KG1 (cell line): ENCODE results near the gene TRMT1L.

ENCODE experiments used
- DNase-seq: peaks from one replicate; lab custom pipeline; 2025; lab: John Stamatoyannopoulos, UW

Gene TRMT1L

GRCh38 chr1:185112356-185112755, 44.4 kb downstream of the TRMT1L start:
- no peak for DNase-seq

GRCh38 chr1:185111873-185112272, 44.9 kb downstream of the TRMT1L start:
- no peak for DNase-seq

- DNase-seq, result no peak
Observed at GRCh38 chr1:185110145-185110544, 46.6 kb downstream of the TRMT1L start.

- no peak for DNase-seq
Observed at GRCh38 chr1:185108321-185108720, 48.4 kb downstream of the TRMT1L start.

GRCh38 chr1:185105121-185105520, 51.6 kb downstream of the TRMT1L start:
- DNase-seq, result no peak

- DNase-seq, result no peak
Observed at GRCh38 chr1:185104083-185104482, 52.7 kb downstream of the TRMT1L start.

- DNase-seq, result no peak
Observed at GRCh38 chr1:185096531-185096930, 60.2 kb downstream of the TRMT1L start.

GRCh38 chr1:185094761-185095160, 62.0 kb downstream of the TRMT1L start:
- no peak for DNase-seq

- DNase-seq, result no peak
Observed at GRCh38 chr1:185091480-185091879, 65.3 kb downstream of the TRMT1L start.

- no peak for DNase-seq
Observed at GRCh38 chr1:185087746-185088145, 69.0 kb downstream of the TRMT1L start.

GRCh38 chr1:185087101-185087500, 69.7 kb downstream of the TRMT1L start:
- no peak for DNase-seq

GRCh38 chr1:185083818-185084217, 72.9 kb downstream of the TRMT1L start:
- no peak for DNase-seq

GRCh38 chr1:185080422-185080821, 76.3 kb downstream of the TRMT1L start:
- DNase-seq, result no peak

GRCh38 chr1:185077374-185077773, 79.4 kb downstream of the TRMT1L start:
- no peak for DNase-seq

- DNase-seq, result no peak
Observed at GRCh38 chr1:185075476-185075875, 81.3 kb downstream of the TRMT1L start.

GRCh38 chr1:185074307-185074706, 82.4 kb downstream of the TRMT1L start:
- DNase-seq, result no peak

GRCh38 chr1:185073725-185074124, 83.0 kb downstream of the TRMT1L start:
- no peak for DNase-seq

GRCh38 chr1:185070051-185070450, 86.7 kb downstream of the TRMT1L start:
- no peak for DNase-seq

- DNase-seq, result no peak
Observed at GRCh38 chr1:185069202-185069772, 87.5 kb downstream of the TRMT1L start.

- DNase-seq, result no peak
Observed at GRCh38 chr1:185068341-185068740, 88.4 kb downstream of the TRMT1L start.
